GM12878 (cell line): ENCODE results near the gene CHST13. TPM values are rescaled to one million over a fixed set of nuclear protein-coding genes. Genes with fewer than 3 reads are reported as not detected.

ENCODE experiments used
- ATAC-seq: fragments of 200-7000 bp; cut with Tn5 transposase; 3 replicates; pipeline ENCODE4 v1.9.1; 2020; ENCODE audit warnings: mild to moderate bottlenecking, moderate library complexity
- BruUV-seq: library from RNA; stranded (reverse); fragments of 400-500 nt; replicated peaks from 2 replicates; lab custom pipeline; 2021; lab: Mats Ljungman, UMichigan
- CTCF ChIA-PET: fragments of 300-600 bp; sonication (Branson Sonifier 250); formaldehyde crosslinking; extraction: SDS; loops from one replicate; lab custom pipeline; 2021; ENCODE audit warnings: inconsistent platforms; lab: Yijun Ruan, JAX
- POLR2A ChIA-PET: fragments of 350-600 bp; formaldehyde crosslinking; extraction: SDS; loops from one replicate; lab custom pipeline; 2021; ENCODE audit warnings: inconsistent platforms; lab: Charles Lee
- RAD21 ChIA-PET: fragments of 300-600 bp; sonication (Branson Sonifier 250); formaldehyde crosslinking; loops from one replicate; lab custom pipeline; 2023; ENCODE audit warnings: antibody characterized with exemption; ENCODE audit not compliant: unreplicated experiment; lab: Charles Lee
- SMC1A ChIA-PET: fragments of 300-600 bp; sonication (Branson Sonifier 250); formaldehyde crosslinking; loops from one replicate; lab custom pipeline; 2023; ENCODE audit not compliant: unreplicated experiment, uncharacterized antibody; lab: Charles Lee
- DNase-seq: peaks from one replicate; pipeline ENCODE4 v3.0.0-alpha.2; 2011; ENCODE audit warnings: low read depth, low spot score
- FAIRE-seq: peaks from 3 replicates; lab custom pipeline; 2011; peaks lifted over from hg19 to GRCh38; lab: Jason Lieb, UNC
- H2AFZ ChIP-seq: 2 replicates; pipeline ENCODE4 v1.6.0; 2011; ENCODE audit warnings: low read depth, low read length, control low read depth; ENCODE audit not compliant: control insufficient read depth
- H3K27ac ChIP-seq: 2 replicates; pipeline ENCODE4 v1.5.1; 2011; ENCODE audit warnings: control low read depth; ENCODE audit not compliant: control insufficient read depth, insufficient read depth
- H3K27me3 ChIP-seq, 2 experiments: replicated peaks in 1 of 2; 2 replicates each; pipeline versions ENCODE4 v1.6.0 to v1.6.1; 2011; ENCODE audit warnings: low read length in 1 of 2; ENCODE audit not compliant: control insufficient read depth in 2 of 2, insufficient read depth in 2 of 2
- H3K36me3 ChIP-seq, 2 experiments: 2 replicates each; pipeline ENCODE4 v1.5.1; 2011; ENCODE audit warnings: low read length in 1 of 2; ENCODE audit not compliant: control insufficient read depth in 2 of 2, insufficient read depth in 2 of 2
- H3K4me1 ChIP-seq: 2 replicates; pipeline ENCODE4 v1.6.1; 2011; ENCODE audit warnings: mild to moderate bottlenecking, low read length, moderate library complexity, mixed read lengths; ENCODE audit not compliant: control insufficient read depth, insufficient read depth
- H3K4me2 ChIP-seq: 2 replicates; pipeline ENCODE4 v1.6.0; 2011; ENCODE audit warnings: control low read depth; ENCODE audit not compliant: control insufficient read depth, insufficient read depth
- H3K4me3 ChIP-seq: fragments of 200-600 bp; sonication (generic); 2 replicates; pipeline ENCODE4 v1.5.1; 2016
- H3K79me2 ChIP-seq: 2 replicates; pipeline ENCODE4 v1.6.0; 2011; ENCODE audit warnings: low read length; ENCODE audit not compliant: control insufficient read depth, insufficient read depth
- H3K9ac ChIP-seq: 2 replicates; pipeline ENCODE4 v1.8.0; 2011; ENCODE audit warnings: low read length, control low read depth, mixed read lengths; ENCODE audit not compliant: control insufficient read depth, insufficient read depth
- H3K9me3 ChIP-seq: replicated peaks from 3 replicates; pipeline ENCODE4 v1.5.1; 2011; ENCODE audit warnings: mild to moderate bottlenecking, low read length; ENCODE audit not compliant: control insufficient read depth, insufficient read depth
- H4K20me1 ChIP-seq: 2 replicates; pipeline ENCODE4 v1.6.0; 2011; ENCODE audit not compliant: control insufficient read depth, insufficient read depth
- CHD1 ChIP-seq: IDR thresholded peaks from 2 replicates; pipeline ENCODE4 v1.6.1; 2012; ENCODE audit warnings: low read depth, low read length, improper control_type of control experiment
- GATAD2B ChIP-seq: fragments of 450-650 bp; conservative IDR thresholded peaks from 2 replicates; pipeline ENCODE4 v1.6.1; 2017; ENCODE audit warnings: low read depth, mild to moderate bottlenecking, moderate library complexity
- HCFC1 ChIP-seq: fragments of 150-350 bp; IDR thresholded peaks from 2 replicates; pipeline ENCODE4 v1.6.1; 2014; ENCODE audit warnings: low read length
- KAT2A ChIP-seq: conservative IDR thresholded peaks from 2 replicates; pipeline ENCODE4 v1.6.1; 2011; ENCODE audit warnings: low read depth, low read length; ENCODE audit not compliant: control insufficient read depth
- MYC ChIP-seq: IDR thresholded peaks from 2 replicates; pipeline ENCODE4 v1.6.1; 2011; ENCODE audit warnings: mild to moderate bottlenecking, low read length, moderate library complexity, inconsistent platforms; ENCODE audit not compliant: insufficient read depth, insufficient replicate concordance, insufficient read length, severe bottlenecking
- POLR2A ChIP-seq: IDR thresholded peaks from 2 replicates; pipeline ENCODE4 v1.6.1; 2011; ENCODE audit warnings: low read depth, mild to moderate bottlenecking, low read length
- WGBS: methylation state at CpG from one replicate; pipeline ENCODE4 v1.1.6; 2016; ENCODE audit warnings: low lambda C conversion rate; ENCODE audit not compliant: insufficient replicate concordance, insufficient coverage; ENCODE audit errors: missing lambda C conversion rate; 5-methylcytosine and 5-hydroxymethylcytosine counted together
- in situ Hi-C: fragments of 300-500 bp; cut with MboI; formaldehyde crosslinking; loops from 9 replicates; pipeline ENCODE4 v1.14.3; 2018; ENCODE audit warnings: mixed read lengths
- intact Hi-C: fragments of 100-400 bp; cut with micrococcal nuclease; formaldehyde crosslinking; loops from one replicate; pipeline ENCODE4 v1.14.2; 2022; ENCODE audit not compliant: unreplicated experiment
- polyA plus RNA-seq, 11 experiments: library from polyadenylated mRNA; depleted of rRNA in 4 of 11; unstranded in 6 of 11; stranded (reverse) in 5 of 11; fragments of >200 nt; fragmentation: Nextera tagmentation in 4 of 11; fragmentation: Illumina TruSeq in 1 of 11; extraction: Ambion mirVana in 4 of 11; extraction: Trizol in 1 of 11; gene quantifications; 1 replicate in 1 of 11; 2 replicates in 10 of 11; pipeline versions ENCODE4 v1.2.1 to v1.2.3, GENCODE V29; 2011 to 2016; ENCODE audit warnings: inconsistent platforms in 2 of 11, missing spikeins in 2 of 11, low read depth in 1 of 11
- total RNA-seq, 4 experiments: library from RNA; depleted of rRNA in 3 of 4; stranded (reverse); fragments of >200 nt in 3 of 4; fragmentation: Illumina TruSeq in 1 of 4; extraction: Trizol in 1 of 4; gene quantifications; 2 replicates each; pipeline versions ENCODE4 v1.2.1 to v1.2.3, GENCODE V29; 2013 to 2021
- TF ChIP-seq, protein P1 (sequence below): fragments of 450-650 bp; IDR thresholded peaks from 2 replicates; pipeline ENCODE4 v1.6.1; 2017; ENCODE audit warnings: antibody characterized with exemption, mild to moderate bottlenecking, moderate library complexity
- TF ChIP-seq, protein P2 (sequence below): IDR thresholded peaks from 2 replicates; pipeline ENCODE4 v1.6.1; 2012; ENCODE audit warnings: low read depth, low read length, improper control_type of control experiment
- TF ChIP-seq, protein P3 (sequence below): fragments of 450-650 bp; IDR thresholded peaks from 2 replicates; pipeline ENCODE4 v1.6.1; 2018; ENCODE audit warnings: borderline replicate concordance, mild to moderate bottlenecking; ENCODE audit not compliant: partially characterized antibody

Gene CHST13
- total and polyA plus RNA-seq, 10 of the 15 experiments (the other 5 are each of a cell fraction or from before 2014, with no cell fraction given): not detected

DNA sequence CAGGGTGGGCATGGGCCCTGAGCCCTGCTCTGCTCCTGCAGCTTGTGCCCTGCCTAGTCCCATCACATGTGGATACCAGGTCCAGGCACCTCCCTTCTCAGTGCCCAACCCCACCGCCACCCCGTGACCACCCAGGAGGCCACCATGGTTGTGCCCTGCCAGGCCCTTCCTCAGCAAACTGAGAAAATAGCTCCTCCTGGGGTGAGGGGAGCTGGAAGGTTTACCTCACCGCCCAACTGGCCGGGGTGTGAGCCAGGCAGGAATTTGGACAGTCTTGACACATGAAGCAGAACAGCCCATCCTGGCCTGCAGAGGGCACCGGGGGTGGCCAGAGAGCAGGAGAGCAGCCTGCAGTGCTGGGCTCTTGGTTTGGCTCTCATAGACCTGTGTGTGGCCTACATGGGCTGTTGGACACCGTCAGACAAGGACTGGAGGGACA lies 46.2 kb downstream of the CHST13 start:
- in situ Hi-C loops: no loop called here
- Histone ChIP-seq H4K20me1 (no peaks in the 10 kb centered on the region), H3K79me2 (no peaks in the 10 kb centered on the region), H2AFZ (no peak overlapping the region), H3K36me3 (no peaks in the 10 kb centered on the region), H3K4me1 (no peaks in the 10 kb centered on the region), H3K9ac (no peak overlapping the region), H3K4me2 (no peak overlapping the region), H3K4me3 (no peak overlapping the region), H3K27ac (no peak overlapping the region), H3K27me3 (peaks cover 0 to 10% of the 10 kb centered on the region in 2 experiments; a peak in 3 of 4 replicates), H3K9me3 (no peaks in the 10 kb centered on the region)
- no peak for TF ChIP-seq KAT2A
- TF ChIP-seq GATAD2B: no peak
- TF ChIP-seq POLR2A: no peak
- TF ChIP-seq, protein P1, sequence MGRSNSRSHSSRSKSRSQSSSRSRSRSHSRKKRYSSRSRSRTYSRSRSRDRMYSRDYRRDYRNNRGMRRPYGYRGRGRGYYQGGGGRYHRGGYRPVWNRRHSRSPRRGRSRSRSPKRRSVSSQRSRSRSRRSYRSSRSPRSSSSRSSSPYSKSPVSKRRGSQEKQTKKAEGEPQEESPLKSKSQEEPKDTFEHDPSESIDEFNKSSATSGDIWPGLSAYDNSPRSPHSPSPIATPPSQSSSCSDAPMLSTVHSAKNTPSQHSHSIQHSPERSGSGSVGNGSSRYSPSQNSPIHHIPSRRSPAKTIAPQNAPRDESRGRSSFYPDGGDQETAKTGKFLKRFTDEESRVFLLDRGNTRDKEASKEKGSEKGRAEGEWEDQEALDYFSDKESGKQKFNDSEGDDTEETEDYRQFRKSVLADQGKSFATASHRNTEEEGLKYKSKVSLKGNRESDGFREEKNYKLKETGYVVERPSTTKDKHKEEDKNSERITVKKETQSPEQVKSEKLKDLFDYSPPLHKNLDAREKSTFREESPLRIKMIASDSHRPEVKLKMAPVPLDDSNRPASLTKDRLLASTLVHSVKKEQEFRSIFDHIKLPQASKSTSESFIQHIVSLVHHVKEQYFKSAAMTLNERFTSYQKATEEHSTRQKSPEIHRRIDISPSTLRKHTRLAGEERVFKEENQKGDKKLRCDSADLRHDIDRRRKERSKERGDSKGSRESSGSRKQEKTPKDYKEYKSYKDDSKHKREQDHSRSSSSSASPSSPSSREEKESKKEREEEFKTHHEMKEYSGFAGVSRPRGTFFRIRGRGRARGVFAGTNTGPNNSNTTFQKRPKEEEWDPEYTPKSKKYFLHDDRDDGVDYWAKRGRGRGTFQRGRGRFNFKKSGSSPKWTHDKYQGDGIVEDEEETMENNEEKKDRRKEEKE: no peak
- POLR2A ChIA-PET: no interaction called here
- CTCF ChIA-PET: no interaction called here
- no peak for FAIRE-seq
- no peak for DNase-seq
- RAD21 ChIA-PET: no interaction called here
- no peak for ATAC-seq
- no TSS peak for BruUV-seq
- intact Hi-C loops: no loop called here
- SMC1A ChIA-PET: no interaction called here
- 33% methylated on average over 6 of the region's 6 CpGs for WGBS

DNA sequence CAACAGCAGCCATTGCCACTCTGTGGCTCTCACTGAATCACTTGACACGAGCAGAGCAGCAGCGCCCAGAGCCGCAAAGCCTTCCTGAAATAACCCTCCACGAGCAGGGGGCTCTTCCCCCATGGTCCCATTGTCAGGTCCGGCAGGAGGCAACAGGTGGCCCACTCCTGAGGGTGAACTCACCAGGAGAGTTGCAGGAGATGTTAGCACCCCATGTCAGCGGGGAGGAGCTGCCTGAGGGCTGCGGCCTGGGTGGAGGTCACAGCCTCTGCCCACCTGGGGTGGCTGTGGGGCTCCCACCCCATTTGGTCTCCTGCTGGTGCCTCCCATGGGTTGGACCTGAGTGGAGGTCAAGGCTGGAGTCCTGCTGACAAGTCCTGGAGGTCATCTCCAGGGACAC lies 47.1 kb downstream of the CHST13 start:
- Histone ChIP-seq H3K9ac (no peak overlapping the region), H4K20me1 (no peaks in the 10 kb centered on the region), H3K79me2 (no peaks in the 10 kb centered on the region), H3K27ac (no peak overlapping the region), H3K9me3 (no peaks in the 10 kb centered on the region), H3K27me3 (peaks cover 0 to 10% of the 10 kb centered on the region in 2 experiments; a peak in 3 of 4 replicates), H3K36me3 (no peaks in the 10 kb centered on the region), H3K4me2 (no peak overlapping the region), H3K4me3 (no peak overlapping the region), H3K4me1 (no peaks in the 10 kb centered on the region), H2AFZ (no peak overlapping the region)
- in situ Hi-C loops: no loop called here
- ChIA-PET POLR2A (no interaction called here), SMC1A (no interaction called here), CTCF (no interaction called here), RAD21 (no interaction called here)
- TF ChIP-seq, protein P2, sequence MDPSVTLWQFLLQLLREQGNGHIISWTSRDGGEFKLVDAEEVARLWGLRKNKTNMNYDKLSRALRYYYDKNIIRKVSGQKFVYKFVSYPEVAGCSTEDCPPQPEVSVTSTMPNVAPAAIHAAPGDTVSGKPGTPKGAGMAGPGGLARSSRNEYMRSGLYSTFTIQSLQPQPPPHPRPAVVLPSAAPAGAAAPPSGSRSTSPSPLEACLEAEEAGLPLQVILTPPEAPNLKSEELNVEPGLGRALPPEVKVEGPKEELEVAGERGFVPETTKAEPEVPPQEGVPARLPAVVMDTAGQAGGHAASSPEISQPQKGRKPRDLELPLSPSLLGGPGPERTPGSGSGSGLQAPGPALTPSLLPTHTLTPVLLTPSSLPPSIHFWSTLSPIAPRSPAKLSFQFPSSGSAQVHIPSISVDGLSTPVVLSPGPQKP: no peak
- no peak for TF ChIP-seq MYC
- TF ChIP-seq CHD1: no peak
- TF ChIP-seq, protein P3, sequence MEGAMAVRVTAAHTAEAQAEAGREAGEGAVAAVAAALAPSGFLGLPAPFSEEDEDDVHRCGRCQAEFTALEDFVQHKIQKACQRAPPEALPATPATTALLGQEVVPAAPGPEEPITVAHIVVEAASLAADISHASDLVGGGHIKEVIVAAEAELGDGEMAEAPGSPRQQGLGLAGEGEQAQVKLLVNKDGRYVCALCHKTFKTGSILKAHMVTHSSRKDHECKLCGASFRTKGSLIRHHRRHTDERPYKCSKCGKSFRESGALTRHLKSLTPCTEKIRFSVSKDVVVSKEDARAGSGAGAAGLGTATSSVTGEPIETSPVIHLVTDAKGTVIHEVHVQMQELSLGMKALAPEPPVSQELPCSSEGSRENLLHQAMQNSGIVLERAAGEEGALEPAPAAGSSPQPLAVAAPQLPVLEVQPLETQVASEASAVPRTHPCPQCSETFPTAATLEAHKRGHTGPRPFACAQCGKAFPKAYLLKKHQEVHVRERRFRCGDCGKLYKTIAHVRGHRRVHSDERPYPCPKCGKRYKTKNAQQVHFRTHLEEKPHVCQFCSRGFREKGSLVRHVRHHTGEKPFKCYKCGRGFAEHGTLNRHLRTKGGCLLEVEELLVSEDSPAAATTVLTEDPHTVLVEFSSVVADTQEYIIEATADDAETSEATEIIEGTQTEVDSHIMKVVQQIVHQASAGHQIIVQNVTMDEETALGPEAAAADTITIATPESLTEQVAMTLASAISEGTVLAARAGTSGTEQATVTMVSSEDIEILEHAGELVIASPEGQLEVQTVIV: no peak
- TF ChIP-seq HCFC1: no peak
- DNase-seq: no peak
- no peak for ATAC-seq
- no peak for FAIRE-seq
- WGBS: 26% methylated on average over 7 of the region's 7 CpGs
- BruUV-seq: no TSS peak
- intact Hi-C loops: no loop called here
